ENCODE results near the gene KCNMA1.
A peak's percentile ranks its signal among the peaks of the same experiment; 100 is the strongest.

The KCNMA1 gene

DNA sequence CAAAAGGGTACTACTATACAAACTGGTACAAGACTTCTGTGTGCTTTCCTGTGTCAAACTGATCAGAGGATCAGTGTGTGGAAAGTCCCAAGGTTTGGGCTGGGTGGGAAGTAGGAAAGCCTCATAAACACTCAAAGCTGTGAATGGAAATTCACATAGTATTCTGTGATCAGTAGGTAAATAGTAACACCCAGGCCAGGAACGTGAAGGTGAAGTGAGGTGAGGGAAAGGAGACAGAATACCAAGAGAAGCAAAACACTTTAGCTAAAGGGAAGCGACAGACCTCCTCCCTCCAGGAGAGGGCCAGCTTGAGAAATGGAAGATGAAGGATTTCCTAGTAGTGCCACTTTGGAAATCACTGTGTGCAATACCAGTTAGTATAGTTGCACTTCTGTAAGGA, 451.9 kb downstream of the KCNMA1 start:
- DNase-seq (ENCODE audit: low read depth in 2 of 2): no peak

DNA sequence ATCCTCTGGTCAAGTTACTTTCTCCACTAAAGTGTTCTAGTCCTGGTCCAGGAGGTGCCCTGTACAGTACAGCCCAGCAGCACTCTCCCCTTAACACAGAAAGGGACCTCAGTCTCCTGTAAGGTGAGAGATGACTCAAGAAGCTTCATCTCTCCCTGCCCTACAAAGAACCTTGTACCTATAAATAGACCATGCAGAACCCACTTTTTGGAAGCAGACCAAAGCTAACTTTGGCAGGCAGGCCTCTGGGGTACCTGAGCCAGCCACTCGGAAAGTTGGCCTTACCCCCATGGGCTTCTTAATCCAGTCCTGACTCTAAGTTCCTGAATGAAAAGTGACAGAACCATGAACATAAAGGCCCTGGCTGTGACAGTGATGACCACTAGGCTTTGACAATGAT, 454.8 kb downstream of the KCNMA1 start:
- no peak for DNase-seq (ENCODE audit: low read depth in 2 of 2)

DNA sequence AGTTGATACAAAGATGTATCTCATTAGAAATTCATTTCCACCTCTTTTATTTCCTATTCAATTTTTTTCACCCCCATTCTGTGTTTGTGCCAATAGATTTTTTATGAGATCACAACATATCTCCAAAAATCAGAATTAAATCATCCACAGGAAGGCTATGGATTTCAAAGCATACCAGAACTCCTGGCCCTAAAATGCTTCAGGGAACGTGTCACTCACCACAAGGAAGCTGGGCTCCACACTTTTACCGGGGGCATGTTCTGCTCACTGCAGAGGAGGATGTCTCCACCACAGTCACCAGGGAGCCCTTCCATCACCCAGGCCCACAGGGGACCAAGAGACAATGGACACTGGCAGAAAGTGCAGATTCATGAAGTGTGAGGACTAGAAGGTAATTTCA, 456.8 kb downstream of the KCNMA1 start:
- DNase-seq (ENCODE audit: low read depth in 2 of 2): no peak

DNA sequence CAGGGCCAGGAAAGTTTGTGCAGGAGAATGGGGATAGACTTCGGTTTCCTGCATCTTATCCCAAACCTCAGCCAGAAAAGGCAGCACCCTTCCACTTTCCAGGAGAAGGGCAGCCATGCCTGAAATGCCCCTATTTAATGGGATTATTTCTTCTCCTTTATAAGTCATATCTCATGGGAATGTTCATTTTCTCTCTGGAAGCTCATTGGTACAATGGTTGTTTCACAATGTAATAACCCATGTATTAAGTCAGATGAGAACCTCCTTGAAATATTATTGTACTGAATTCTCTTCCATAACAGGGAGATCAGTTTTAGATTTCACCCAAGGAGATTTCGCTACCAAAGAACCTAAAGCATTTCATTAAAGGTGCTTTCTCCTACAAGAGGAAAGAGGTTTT, 457.5 kb downstream of the KCNMA1 start:
- no peak for DNase-seq (ENCODE audit: low read depth in 2 of 2)

DNA sequence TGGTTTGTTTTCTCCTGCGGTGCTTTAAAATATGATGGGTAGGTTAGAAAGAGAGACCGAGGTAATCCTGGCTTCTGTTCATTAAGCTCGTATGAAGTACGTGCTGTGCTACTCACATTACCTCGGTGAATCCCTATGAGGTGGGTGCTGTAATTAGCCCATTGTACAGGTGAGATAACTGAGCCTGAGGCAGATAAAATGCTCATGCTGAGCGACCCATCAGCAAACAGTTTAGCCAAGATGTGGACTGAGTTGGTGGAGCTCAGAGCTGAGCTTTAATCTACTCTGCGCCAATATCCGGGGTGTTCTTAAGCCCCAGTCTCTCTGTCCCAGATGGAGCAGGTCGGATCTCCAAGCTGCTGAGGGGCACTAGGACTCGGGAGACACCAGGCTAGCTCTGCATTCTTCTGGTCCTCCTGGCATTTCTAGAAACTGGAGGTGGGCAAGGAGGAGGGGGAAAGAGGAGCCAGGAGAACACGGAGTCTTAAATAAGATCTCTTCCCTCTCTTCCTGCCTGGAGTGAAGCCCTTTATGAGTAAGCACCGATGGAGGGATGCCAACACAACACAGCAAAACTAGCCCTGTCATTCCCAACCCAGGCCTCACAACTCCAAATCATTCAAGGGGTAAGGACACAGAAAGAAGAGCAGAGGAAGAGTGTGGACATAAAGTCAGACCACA, 458.5 kb downstream of the KCNMA1 start:
- no peak for DNase-seq (ENCODE audit: low read depth in 2 of 2)

DNA sequence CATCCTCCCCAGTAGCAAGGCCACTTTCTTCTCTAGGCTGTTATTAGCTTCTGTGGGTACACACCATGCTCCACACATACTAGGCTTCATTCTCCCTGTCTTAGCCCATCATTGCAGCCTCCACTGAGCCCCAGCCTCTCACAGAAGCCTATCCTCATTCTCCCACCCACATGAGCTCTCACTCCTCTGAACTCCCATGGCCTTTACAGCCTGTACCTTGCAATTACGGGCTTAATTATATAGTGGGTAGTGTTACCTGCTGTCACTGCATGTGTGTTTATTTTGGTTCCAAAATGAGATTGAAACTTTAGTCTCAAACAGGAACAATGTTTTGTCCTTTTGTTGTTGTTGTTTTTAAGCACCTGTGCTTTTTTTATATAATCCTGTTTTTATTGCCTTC, 460.0 kb downstream of the KCNMA1 start:
- no peak for DNase-seq (ENCODE audit: low read depth in 2 of 2)

DNA sequence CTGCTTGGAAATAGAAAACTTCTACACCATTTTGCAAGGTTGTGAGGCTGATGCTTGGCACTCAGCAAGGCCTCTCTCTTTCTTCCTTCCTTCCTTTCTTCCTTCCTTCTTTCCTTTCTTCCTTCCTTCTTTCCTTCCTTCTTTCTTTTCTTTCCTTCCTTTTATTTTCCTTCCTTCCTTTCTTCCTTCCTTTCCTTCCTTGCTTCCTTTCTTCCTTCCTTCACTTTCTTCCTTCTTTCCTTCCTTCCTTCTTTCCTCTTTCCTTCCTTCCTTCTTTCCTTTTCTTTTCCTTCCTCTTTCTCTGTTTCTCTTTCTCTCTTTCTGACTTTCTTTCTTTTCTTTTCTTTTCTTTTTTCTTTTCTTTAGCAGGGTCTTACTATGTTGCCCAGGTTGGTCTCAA, 460.4 kb downstream of the KCNMA1 start:
- DNase-seq (ENCODE audit: low read depth in 2 of 2): no peak

DNA sequence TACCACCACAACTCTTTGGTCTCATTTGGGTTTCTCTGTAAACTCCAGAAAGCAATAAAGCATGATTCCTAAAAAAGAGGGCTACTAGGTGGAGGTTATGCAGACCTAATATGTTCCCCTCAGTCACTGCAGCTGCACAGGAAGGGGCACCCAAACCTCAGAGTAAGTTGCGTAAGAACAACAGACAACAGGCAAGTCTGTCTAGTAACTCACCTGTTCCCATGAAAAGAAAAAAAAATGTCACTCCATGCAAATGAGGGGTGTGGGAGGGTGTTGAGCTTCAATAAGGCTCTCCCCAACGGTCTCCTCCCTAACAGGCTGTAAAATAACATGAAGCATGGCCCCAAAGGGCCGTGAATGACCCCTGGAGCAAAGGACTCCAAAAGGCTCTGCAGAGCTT, 461.4 kb downstream of the KCNMA1 start:
- DNase-seq (ENCODE audit: low read depth in 2 of 2): no peak

DNA sequence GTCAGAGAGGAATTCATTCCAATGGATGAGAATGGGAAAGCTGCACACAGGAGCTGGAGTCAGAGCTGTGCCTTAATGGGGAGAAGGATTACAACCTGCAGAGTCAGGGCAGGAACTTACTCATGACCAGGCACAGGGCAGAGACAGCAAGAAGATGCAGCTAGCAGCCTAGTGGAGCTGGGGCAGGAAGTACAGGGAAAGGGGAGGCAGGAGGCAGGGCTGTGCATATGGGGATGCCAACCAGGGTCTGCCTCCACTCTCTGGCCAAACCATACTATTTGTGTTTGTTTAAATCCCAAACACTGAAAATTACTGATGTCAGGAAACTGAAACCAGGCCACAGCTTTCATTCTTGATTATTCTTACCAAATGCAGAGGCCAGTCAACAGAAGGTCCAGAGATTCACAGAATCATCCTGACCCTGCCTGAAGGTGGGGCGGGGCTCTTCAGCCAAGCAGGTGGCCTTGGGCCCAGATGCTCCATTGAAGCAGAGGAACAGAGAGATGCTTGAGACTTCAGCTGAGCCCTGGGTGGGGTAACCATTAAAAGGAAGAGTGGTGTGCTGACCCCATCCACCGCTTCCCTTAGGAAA, 461.9 kb downstream of the KCNMA1 start:
- no peak for DNase-seq (ENCODE audit: low read depth in 2 of 2)

DNA sequence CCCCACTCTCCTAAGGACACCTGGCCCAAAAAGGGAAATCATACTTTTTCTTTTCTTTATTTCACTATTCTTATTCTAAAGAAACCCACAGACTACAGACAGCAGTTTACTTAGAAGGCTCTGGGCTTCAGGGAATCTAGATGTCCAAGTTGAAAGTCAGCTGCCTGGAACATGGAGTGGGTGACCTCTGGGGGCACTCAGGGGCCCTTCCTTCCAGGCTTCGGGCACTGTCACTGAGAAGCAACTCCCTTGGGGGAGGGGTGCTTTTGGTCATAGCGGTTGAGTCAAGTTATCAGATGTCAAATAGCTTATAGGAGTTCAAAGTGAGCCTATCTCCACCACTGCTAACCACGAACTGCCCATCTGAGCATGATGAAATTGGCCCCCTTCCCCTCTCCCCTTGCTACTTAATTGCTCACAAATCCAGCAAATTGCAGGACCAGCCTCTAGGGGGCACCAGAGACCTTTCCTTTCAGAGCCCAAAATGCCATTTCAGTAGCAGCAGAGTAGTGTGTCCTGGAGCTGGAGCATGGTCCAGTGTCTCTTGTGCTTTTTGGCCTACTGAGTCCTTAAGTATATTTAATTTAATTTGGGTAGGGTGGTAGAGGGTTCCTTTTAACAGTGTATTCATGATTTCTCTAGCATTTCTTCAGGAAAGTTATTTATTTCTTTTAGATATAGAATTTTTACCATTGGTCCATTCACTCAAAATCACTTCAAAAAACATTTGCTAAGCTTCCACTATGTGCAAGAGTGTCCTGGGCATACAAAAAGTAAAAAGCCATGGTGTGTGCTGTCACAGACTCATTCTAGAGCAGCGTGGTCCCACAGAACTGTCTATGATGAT, 463.8 kb downstream of the KCNMA1 start:
- DNase-seq (ENCODE audit: low read depth in 2 of 2): peak; percentile 34 to 52

DNA sequence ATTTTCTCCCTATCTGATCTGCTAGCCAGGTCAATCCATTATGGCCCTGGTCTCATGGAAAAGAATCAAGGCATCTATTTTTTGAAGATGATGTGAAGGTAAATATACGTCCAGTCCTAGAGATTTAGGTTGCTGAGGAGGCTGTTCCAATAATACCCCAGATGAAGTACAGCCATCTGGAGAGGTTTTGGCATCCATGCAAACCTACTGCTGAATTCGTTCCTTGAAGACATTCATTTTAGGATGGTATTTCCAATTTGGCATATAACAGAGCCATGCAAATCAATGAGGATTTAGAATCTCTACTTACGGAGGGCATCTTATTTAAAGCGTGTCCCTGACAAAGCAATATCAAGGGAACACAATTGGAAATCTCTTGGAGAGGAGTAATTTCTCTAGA, 465.5 kb downstream of the KCNMA1 start:
- DNase-seq (ENCODE audit: low read depth in 2 of 2): no peak

DNA sequence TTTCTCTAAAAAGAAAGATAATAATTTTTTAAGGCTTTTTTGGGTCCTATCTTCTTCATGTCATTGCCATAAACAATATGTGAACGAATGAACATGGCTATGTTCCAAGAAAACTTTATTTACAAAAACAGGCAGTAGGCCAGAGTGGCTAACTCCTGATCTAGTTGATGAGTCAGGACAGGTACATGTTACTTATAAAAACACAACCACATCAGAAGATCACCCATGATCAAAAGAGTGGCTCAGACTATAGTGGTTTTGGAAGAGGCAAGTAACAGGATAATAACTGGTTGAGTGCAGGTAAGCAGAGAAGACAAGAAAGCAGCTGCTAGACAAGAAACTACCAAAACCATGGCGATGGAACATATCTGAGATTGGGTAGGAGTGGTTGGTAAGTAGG, 468.7 kb downstream of the KCNMA1 start:
- DNase-seq (ENCODE audit: low read depth in 2 of 2): no peak

DNA sequence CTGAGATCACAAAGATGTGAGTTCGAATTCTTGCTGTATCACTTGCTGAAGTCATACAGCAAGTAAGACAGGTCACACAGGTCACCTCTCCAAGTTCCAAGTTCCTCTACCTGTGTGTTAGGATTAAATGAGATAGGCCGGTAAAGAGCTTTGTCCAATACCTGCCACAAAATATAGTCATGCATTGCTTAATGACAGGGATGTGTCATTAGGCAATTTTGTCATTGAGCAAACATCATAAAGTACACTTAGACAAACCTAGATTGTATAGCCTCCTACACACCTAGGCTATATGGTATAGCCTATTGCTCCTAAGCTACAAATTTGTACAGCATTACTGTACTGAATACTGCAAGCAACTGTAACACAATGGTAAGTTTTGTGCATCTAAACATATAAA, 469.4 kb downstream of the KCNMA1 start:
- no peak for DNase-seq (ENCODE audit: low read depth in 2 of 2)

DNA sequence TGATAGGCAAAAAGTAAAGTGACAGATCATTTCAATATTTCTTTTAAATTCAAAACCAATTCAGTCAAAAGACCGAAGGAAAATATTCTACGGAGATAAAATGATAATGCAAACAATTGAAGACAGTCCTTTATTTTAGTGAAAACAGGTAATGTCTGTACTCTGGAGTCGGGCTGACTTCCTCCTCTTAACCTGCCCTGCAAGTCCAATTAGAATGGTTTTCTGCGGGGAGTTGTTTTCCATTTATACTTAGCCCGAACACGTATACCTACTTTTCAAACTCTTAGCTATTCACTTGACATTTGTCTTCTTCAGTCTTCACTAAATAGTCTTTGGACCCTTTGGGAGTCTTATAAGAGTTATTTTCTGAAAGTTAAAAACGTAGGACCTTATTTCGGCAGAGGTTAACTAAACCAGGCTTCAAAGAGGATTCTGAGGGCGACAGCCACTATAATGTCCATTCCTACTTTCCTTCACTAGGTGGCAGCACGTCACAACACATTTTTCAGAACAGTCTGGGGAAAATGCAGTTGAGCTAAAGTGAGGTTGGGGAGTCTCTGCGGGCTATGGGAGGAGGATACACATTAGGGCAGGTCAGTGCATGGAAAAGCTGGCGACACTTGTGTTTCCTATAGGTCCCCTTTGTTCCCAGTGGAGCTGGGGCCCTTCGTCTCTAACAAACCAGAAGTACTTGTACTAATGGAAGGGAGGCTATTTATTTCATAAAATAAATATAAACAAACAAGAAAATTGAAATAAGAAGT, 472.0 kb downstream of the KCNMA1 start:
- DNase-seq (ENCODE audit: low read depth in 2 of 2): peak in 1 of 2 donors; percentile 5

DNA sequence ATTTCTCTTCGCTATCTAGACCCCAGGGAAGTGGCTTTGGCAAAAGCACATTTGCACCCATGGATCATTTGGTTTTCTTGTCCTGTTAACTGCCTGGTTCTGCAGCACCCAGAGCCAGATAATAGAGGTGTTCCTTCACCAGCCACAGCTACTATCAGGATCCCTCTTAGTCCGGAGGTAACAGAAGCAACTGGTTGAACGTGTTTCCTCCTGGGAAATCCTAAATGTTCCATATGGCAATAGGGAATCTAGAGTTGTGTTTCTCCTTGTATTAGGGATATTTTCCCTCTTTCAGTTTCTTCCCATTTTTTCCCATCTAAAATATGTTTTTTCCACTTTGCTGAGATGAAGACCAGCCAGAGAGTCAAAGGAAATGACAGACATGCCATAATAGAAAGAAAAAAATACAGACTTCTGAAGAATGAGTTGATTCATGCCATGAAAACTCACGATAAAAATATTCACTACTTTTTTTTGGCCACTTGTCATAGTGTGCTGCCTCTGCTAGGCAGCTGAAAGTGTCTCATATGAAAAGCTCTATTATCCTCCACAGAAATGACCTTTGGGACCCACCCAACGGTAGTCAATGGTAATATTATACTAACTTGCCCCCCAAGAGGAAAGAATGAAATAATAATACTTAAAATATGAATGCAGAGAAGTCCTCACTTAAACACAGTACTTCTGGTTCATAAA, 472.8 kb downstream of the KCNMA1 start:
- DNase-seq (ENCODE audit: low read depth in 2 of 2): no peak

DNA sequence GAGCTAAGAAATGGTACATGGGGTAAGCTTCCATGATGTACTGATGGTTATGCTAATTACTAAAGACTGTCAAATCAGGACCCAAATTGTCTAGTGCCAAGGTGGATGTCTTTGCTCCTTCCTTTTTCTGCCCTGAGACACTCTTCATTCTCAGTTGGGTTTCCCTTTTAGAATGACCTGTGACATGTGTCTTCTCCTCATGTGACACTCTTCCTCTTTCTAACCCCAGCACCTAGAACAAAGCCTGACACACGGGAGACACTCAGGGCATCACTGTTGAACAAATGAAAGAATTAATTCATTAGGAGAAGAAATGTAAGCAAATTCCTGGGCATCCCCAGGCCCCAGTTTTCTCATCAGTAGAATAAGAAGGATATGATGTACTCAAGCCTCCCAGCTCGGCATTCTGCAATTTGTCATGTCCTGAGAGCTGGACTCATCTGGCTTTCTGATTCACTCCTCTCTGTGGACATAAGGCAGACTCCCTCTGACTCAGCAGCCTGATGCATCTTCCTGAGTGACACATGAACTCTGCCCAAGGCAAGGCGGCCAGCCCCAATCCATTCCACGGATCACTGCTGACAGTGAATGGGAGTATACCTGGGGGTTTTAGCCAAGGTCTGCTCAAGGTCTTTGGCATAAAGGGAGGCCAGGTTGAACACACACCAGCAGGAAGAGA, 473.8 kb downstream of the KCNMA1 start:
- DNase-seq (ENCODE audit: low read depth in 2 of 2): no peak

DNA sequence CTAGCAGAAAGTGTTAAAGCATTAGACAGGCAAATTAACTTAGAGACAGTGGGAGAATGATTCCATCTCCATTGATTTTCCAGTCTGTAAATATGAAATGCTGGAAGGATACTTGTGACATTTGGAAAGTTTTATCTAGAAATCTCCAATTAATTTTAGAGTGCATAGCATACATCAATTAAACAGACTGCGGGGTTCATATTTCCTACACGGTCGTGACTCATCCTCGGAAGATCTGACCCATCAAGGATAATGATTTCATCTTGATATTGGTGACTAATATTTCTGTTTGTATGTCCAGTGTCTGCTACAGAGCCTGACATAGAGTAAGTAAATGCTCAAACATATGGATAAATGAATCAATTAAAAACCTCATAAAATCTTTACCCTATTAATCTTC, 474.9 kb downstream of the KCNMA1 start:
- DNase-seq (ENCODE audit: low read depth in 2 of 2): no peak

DNA sequence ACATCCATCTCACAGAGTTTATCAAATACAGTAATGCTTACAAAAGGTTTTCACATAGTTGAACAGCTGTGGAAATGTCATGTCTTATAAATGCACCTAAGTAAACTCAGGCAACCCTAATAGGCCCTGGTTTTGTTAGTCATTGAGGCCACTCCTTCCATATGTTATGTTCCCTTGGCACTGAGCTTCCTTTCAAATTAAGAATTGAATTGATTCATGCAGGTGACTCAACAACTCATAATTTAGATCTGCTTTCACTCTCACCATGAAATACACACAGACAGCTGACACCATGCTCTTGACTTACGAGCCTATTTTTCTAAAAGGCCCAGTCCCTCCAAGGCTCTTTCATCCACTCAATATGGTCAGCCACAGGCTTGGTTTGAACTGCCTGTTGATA, 476.9 kb downstream of the KCNMA1 start:
- DNase-seq (ENCODE audit: low read depth in 2 of 2): no peak

DNA sequence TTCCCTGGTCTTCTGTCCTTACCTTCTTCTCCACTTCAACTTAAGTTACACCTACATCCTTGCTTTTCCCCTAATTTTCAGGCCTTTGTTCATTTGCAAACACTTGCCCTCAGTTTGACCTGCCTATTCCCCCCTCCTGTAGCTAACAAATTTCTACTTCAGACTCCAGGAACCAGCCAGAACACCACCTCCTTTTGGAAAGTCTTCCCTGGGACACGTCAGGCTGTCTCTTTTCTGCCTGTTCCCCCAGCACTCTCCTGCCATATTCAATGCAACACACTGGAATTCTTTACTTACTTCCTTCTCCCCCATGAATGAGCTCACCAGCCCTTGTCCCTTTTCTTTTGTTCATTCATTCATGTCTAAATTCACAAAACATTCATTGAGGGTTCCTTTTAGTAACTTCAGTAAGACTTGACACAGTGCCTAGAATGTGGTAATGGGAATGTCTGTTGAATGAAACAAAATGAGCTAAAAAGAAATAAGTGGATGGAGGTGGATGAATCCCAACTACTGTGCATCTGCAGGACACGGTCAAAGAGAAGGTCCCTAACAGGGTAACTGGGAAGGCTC, 478.0 kb downstream of the KCNMA1 start:
- no peak for DNase-seq (ENCODE audit: low read depth in 2 of 2)

DNA sequence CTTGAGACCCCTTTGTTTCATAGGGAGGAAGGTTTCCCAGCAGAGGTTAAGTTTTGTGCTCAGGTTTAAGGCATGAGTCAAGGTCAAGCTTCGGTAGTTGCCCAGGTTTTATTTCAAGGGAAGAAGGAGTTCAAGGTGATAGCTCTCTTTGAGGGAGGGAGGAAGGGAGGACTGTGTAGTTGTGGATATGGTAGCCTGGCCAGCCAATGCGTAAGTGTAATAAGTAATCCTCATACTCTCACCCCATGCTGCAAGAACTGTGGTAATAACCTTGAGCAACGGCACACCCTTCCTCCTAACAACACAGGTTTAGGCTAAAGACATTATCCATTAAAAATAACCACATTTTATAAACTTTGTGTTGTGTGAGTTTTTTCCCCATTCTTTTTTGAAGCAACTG, 478.9 kb downstream of the KCNMA1 start:
- no peak for DNase-seq (ENCODE audit: low read depth in 2 of 2)

Measured in stimulated activated CD8-positive, alpha-beta memory T cell treated with anti-CD3 and anti-CD28 coated beads, Interleukin-2, amount 100 ng/mL, for 48 hours (primary cell).